ENCODE results near the gene U2SURP. TPM values are rescaled to one million over a fixed set of nuclear protein-coding genes. Genes with fewer than 3 reads are reported as not detected.

Gene U2SURP
- total RNA-seq = 125 TPM

- ATAC-seq (peak; percentile 98), DNase-seq (ENCODE audit: low spot score) (peak; percentile 97)
- intact Hi-C loops (cut with DNase I) = no loop called here
Measured at GRCh38 chr3:143001369-143002082, at the start of gene U2SURP. U2SURP (plus strand) TSS chr3:143001570; CDS start chr3:143001629, 59 bp downstream.

GRCh38 chr3:142951794-142952193 lies 49.6 kb upstream of the U2SURP start:
- no peak for DNase-seq (ENCODE audit: low spot score)
- ATAC-seq = no peak
- intact Hi-C loops (cut with DNase I) = no loop called here

GRCh38 chr3:142952272-142953193 lies 48.8 kb upstream of the U2SURP start:
- intact Hi-C loops (cut with DNase I) = no loop called here
- DNase-seq (ENCODE audit: low spot score) (no peak), ATAC-seq (no peak)

- intact Hi-C loops (cut with DNase I) = no loop called here
- DNase-seq (ENCODE audit: low spot score) (no peak), ATAC-seq (no peak)
Measured at GRCh38 chr3:142953443-142953842, 47.9 kb upstream of the U2SURP start.

GRCh38 chr3:142958707-142959106 lies 42.7 kb upstream of the U2SURP start:
- intact Hi-C loops (cut with DNase I) = no loop called here
- ATAC-seq (no peak), DNase-seq (ENCODE audit: low spot score) (no peak)

- intact Hi-C loops (cut with DNase I) = no loop called here
- no peak for ATAC-seq
Measured at GRCh38 chr3:142960322-142960850, 41.0 kb upstream of the U2SURP start.

GRCh38 chr3:142961539-142961938 lies 39.8 kb upstream of the U2SURP start:
- intact Hi-C loops (cut with DNase I) = no loop called here
- DNase-seq (ENCODE audit: low spot score) (no peak), ATAC-seq (no peak)

More at GRCh38 chr3:142960322-142960850, 41.0 kb upstream of the U2SURP start:
- DNase-seq (ENCODE audit: low spot score) = no peak

- ATAC-seq (no peak), DNase-seq (ENCODE audit: low spot score) (no peak)
- intact Hi-C loops (cut with DNase I) = no loop called here
Measured at GRCh38 chr3:142962175-142962519, 39.2 kb upstream of the U2SURP start.

GRCh38 chr3:142962520-142963233 lies 38.7 kb upstream of the U2SURP start:
- DNase-seq (ENCODE audit: low spot score) (no peak), ATAC-seq (no peak)
- intact Hi-C loops (cut with DNase I) = no loop called here

GRCh38 chr3:142963234-142963515 lies 38.2 kb upstream of the U2SURP start:
- intact Hi-C loops (cut with DNase I) = no loop called here
- DNase-seq (ENCODE audit: low spot score) (no peak), ATAC-seq (no peak)

GRCh38 chr3:142963516-142964448 lies 37.6 kb upstream of the U2SURP start, which contains the start of gene PAQR9:
PAQR9 (minus strand) TSS chr3:142963674; CDS start chr3:142963336, 338 bp downstream.
- intact Hi-C loops (cut with DNase I) = no loop called here

GRCh38 chr3:142965581-142965980 lies 35.8 kb upstream of the U2SURP start:
- intact Hi-C loops (cut with DNase I) = no loop called here
- DNase-seq (ENCODE audit: low spot score) (no peak), ATAC-seq (no peak)

More at GRCh38 chr3:142963516-142964448, 37.6 kb upstream of the U2SURP start, which contains the start of gene PAQR9:
- DNase-seq (ENCODE audit: low spot score) (no peak), ATAC-seq (peak; percentile 17)

GRCh38 chr3:142966808-142967207 lies 34.6 kb upstream of the U2SURP start:
- ATAC-seq = no peak
- intact Hi-C loops (cut with DNase I) = no loop called here
- DNase-seq (ENCODE audit: low spot score) = no peak

- DNase-seq (ENCODE audit: low spot score) = no peak
- intact Hi-C loops (cut with DNase I) = no loop called here
- no peak for ATAC-seq
Measured at GRCh38 chr3:142968319-142969025, 32.9 kb upstream of the U2SURP start.

- ATAC-seq = no peak
- intact Hi-C loops (cut with DNase I) = no loop called here
- no peak for DNase-seq (ENCODE audit: low spot score)
Measured at GRCh38 chr3:142971431-142971830, 29.9 kb upstream of the U2SURP start.

- DNase-seq (ENCODE audit: low spot score) (no peak), ATAC-seq (no peak)
Measured at GRCh38 chr3:142972092-142972753, 29.1 kb upstream of the U2SURP start.

More at GRCh38 chr3:142972092-142972753, 29.1 kb upstream of the U2SURP start:
- intact Hi-C loops (cut with DNase I) = no loop called here

Measured in sciatic nerve (tissue), 2 donors.